GM13976 (cell line): ENCODE results near the gene ADGRA1.

Experiments used
- DNase-seq: peaks from one replicate; pipeline ENCODE4 v3.0.0; 2012; ENCODE audit warnings: low spot score
- in situ Hi-C: fragments of 300-500 bp; cut with MboI; formaldehyde crosslinking; loops from one replicate; pipeline ENCODE4 v1.12.0; 2022; ENCODE audit warnings: low sequenced_read_pairs, mixed read lengths, inconsistent platforms; ENCODE audit not compliant: unreplicated experiment
- TF ChIP-seq, protein P1 (sequence below): IDR thresholded peaks from 2 replicates; pipeline ENCODE4 v1.5.1; 2012; ENCODE audit warnings: borderline replicate concordance, mild to moderate bottlenecking; ENCODE audit not compliant: insufficient read depth; ENCODE audit errors: extremely low read depth, missing control alignments, control extremely low read depth

Gene ADGRA1

DNA sequence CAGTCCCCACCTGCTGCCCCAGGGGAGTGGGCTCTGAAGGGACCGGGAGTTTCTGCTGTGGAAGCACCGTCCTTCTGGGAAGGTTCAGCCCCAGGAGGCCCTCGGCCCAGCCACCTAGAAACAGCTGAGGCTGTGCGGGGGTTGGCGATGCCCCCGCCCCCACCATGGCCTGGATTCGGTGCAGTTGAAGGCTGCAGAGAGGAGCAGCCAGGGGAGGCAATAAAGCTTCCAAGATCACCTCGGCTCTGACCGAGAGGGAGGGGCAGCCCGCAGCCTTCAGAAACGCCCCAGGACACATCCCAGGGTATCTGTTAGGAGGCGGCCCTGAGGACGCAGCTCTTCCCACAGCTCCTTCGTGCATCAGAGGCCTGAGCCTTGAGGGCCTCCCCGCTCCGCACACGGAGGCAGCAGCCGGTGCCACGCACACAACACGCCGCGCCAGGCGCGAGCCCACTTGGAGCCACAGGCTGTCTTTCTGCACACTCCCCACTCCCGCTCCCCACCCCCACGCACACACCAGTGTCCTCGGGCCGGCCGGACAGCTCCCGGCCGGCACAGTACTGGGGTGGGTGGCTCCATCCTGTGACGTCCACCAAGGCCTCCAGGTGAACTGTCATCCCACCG, 73.9 kb downstream of the ADGRA1 start:
- TF ChIP-seq, protein P1, sequence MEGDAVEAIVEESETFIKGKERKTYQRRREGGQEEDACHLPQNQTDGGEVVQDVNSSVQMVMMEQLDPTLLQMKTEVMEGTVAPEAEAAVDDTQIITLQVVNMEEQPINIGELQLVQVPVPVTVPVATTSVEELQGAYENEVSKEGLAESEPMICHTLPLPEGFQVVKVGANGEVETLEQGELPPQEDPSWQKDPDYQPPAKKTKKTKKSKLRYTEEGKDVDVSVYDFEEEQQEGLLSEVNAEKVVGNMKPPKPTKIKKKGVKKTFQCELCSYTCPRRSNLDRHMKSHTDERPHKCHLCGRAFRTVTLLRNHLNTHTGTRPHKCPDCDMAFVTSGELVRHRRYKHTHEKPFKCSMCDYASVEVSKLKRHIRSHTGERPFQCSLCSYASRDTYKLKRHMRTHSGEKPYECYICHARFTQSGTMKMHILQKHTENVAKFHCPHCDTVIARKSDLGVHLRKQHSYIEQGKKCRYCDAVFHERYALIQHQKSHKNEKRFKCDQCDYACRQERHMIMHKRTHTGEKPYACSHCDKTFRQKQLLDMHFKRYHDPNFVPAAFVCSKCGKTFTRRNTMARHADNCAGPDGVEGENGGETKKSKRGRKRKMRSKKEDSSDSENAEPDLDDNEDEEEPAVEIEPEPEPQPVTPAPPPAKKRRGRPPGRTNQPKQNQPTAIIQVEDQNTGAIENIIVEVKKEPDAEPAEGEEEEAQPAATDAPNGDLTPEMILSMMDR = no peak
- in situ Hi-C loops = no loop called here
- no peak for DNase-seq

DNA sequence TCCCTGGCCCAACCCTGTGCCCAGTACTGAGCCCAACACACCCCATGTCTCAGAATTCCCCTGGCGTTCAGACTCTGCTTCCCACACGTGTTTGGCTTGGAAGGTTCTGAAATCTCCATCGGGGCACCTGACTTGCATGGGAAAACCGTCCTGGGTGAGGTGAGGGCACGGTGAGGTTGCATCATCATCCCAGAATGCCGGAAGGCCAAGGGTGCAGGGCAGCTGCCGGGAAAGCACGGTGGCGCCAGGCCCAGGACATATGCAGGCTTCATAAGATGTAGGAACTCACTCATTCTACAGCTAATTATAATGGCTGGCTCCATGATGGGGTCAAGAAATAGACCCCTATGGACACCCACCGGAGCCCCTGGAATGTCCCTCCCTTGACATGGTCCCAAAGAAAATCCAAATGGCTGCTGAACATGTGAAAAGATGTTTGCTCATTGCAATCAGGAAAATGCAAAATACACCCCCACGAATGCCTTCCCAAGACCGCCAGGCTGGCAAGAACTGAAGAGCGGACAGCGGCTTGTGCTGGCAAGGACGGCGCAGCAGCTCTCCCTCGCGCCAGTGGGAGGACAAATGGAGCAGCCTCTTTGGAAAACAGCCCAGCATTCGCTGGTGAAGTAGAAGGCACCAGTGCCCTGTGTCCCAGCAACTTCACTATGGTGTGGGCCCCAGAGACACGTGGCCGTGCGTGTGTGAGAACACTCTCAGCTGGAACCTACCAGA, 74.6 kb downstream of the ADGRA1 start:
- in situ Hi-C loops = no loop called here
- DNase-seq = no peak
- TF ChIP-seq, protein P1 = no peak

DNA sequence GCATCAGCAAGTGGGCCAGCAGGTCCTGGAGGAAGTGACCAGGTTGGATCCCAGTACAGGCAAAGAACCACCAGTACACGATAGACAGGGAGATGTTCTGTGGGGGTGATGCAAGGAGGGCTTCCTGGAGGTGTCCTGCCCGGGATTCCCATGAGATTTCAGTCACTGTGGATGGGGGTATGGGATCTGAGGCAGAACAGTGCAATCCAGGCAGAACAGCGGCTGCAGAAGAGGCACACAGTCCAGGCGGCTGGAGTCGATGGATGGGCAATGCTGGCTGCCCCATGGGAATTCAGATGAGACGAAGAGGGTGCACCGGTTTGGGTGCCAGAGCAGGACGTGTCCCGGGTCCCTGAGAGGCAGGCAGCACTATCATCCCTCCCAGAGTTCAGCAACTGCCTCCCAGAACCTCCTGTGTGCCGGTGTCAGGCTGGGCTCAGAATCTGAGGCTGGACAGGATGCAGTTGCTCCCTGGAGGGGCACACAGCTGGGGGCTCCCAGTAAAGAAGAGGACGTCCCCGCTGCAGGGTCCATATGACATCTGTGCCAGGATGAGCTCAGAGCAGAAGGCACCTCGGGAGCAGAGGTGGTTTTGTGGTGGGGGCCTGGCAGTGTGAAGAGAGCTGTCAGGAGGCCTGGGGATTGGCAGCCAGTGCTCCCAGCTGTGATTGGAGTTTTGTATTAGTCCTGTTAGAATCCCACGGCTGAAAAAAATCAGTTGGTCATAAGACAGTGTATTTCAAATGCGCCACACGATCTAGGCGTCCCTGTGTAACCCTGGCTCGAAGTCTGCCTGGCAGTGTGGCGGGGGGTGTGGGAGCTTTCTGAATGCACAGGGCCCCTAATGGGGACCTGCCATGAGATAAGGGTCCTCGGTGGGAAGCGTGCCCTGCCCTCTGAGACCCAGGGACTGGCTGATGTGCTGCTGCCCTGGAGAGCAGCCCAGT, 75.5 kb downstream of the ADGRA1 start:
- TF ChIP-seq, protein P1 = no peak
- DNase-seq = no peak
- in situ Hi-C loops = no loop called here

DNA sequence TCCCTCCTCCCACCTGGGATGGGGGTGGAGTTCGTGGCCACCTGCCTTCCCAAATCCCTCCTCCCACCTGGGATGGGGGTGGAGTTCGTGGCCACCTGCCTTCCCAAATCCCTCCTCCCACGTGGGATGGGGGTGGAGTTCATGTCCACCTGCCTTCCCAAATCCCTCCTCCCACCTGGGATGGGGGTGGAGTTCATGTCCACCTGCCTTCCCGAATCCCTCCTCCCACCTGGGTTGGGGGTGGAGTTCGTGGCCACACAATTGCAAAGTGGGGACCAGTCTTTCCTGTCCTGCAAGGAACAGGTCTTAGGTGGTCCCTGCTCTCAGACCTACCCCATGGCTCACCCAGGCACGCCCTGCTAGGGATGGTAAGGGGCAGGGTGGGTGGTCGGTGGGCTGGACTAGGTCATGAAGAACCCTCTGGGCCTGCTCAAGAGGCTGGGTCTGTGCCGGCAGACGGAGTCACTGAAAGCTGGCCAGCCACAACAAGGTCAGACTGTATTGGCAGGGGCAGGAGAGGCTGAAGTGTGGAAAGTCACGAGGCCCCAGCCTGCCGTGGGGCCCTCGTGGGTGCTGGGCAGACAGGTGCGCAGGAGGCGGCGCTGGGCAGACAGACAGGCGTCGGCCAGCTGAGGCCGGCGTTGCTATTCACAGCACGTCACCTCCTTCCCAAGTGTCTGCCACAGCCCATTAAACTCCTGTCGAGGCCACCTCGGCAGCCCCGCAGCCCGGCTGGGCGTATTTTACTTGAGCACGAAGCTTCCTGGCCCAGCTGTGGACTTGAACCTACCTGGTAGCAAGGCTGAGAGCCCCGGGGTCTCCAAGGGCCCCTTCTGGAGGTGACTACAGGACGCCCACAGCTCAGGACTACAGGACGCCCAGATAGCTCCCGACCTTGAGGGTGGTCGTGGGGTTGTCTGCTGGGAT, 76.4 kb downstream of the ADGRA1 start:
- no peak for DNase-seq
- in situ Hi-C loops = no loop called here
- TF ChIP-seq, protein P1 = no peak

DNA sequence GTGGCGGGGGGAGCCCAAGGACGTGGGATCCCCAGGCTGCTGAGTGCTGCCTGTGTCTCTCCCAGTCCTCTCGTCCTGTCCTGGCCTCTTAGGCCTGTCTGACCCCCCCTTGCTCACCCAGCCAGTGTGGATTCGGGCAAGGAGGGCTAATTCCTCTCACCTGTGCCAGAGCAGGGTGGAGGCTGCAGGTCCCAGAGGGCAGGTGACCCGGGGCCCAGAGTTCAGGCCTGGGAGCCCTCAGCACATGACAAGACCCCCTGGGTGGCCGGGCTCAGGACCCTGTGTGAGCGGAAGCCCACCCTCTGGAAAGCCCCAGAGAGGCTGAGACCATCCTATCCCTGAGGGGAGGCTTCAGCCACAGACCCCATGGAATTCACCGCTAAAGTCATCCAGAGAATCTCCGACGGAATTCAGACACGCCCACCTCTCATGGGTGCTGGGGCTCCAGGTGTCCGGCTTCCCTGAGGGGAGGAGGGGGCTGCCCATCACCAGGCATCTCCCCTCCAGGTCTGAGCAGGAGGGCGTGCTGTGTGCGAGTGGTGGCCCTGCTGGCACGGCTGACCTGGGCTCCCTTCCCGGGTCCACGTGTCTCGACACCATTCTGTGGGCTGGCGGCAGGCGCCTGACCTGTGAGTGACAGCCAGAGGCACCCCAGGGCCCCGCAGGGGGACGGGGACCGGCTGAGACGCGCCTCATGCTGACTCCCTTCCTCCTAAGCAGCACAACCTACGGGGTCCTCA, 77.3 kb downstream of the ADGRA1 start:
- TF ChIP-seq, protein P1 = no peak
- in situ Hi-C loops = no loop called here
- no peak for DNase-seq
